DOHH2 (cell line): ENCODE measurements around the gene B3GAT2.

ENCODE experiments used
- H3F3A ChIP-seq: fragments of 200-600 bp; sonication (generic), shearing (Covaris generic); 2 replicates; pipeline ENCODE4 v1.6.0; 2016; ENCODE audit warnings: antibody characterized with exemption, mild to moderate bottlenecking; ENCODE audit not compliant: control insufficient read depth, insufficient read depth
- H3K27ac ChIP-seq: fragments of 200-600 bp; sonication (generic); 2 replicates; pipeline ENCODE4 v1.5.1; 2014; ENCODE audit warnings: low read depth, mild to moderate bottlenecking, low read length, moderate library complexity
- H3K27me3 ChIP-seq: fragments of 200-600 bp; sonication (generic); 2 replicates; pipeline ENCODE4 v1.6.1; 2014; ENCODE audit warnings: mild to moderate bottlenecking, low read length, mixed read lengths; ENCODE audit not compliant: control insufficient read depth
- H3K36me3 ChIP-seq: fragments of 200-600 bp; sonication (generic); 2 replicates; pipeline ENCODE4 v1.6.1; 2014; ENCODE audit warnings: mild to moderate bottlenecking, low read length, moderate library complexity, mixed read lengths; ENCODE audit not compliant: control insufficient read depth
- H3K4me1 ChIP-seq: fragments of 200-600 bp; sonication (generic); 2 replicates; pipeline ENCODE4 v1.6.1; 2014; ENCODE audit warnings: mild to moderate bottlenecking, low read length, mixed read lengths; ENCODE audit not compliant: control insufficient read depth
- H3K4me2 ChIP-seq: fragments of 200-600 bp; sonication (generic); 2 replicates; pipeline ENCODE4 v1.6.0; 2014; ENCODE audit warnings: mild to moderate bottlenecking, low read length, moderate library complexity
- H3K4me3 ChIP-seq: fragments of 200-600 bp; sonication (generic); 2 replicates; pipeline ENCODE4 v1.5.1; 2014; ENCODE audit warnings: mild to moderate bottlenecking, low read length, mixed read lengths
- H3K79me2 ChIP-seq: fragments of 200-600 bp; sonication (generic); 2 replicates; pipeline ENCODE4 v1.6.1; 2014; ENCODE audit warnings: mild to moderate bottlenecking, low read length, mixed read lengths; ENCODE audit not compliant: control insufficient read depth
- H3K9me2 ChIP-seq: fragments of 200-600 bp; sonication (generic); replicated peaks from 2 replicates; pipeline ENCODE4 v1.6.1; 2014; ENCODE audit warnings: mild to moderate bottlenecking, low read length, mixed read lengths; ENCODE audit not compliant: control insufficient read depth
- H3K9me3 ChIP-seq: fragments of 200-600 bp; sonication (generic); 2 replicates; pipeline ENCODE4 v1.6.1; 2014; ENCODE audit warnings: antibody characterized with exemption, low read length, mixed read lengths; ENCODE audit not compliant: control insufficient read depth, insufficient read depth
- H4K20me1 ChIP-seq: fragments of 200-600 bp; sonication (generic); 2 replicates; pipeline ENCODE4 v1.6.0; 2014; ENCODE audit warnings: low read depth, mild to moderate bottlenecking, antibody characterized with exemption, low read length, moderate library complexity; ENCODE audit not compliant: control insufficient read depth, insufficient read depth
- EZH2phosphoT487 ChIP-seq: fragments of 200-600 bp; sonication (generic); IDR thresholded peaks from 2 replicates; pipeline ENCODE4 v1.6.1; 2017; ENCODE audit warnings: borderline replicate concordance, mild to moderate bottlenecking, antibody characterized with exemption, low read length, moderate library complexity, mixed read lengths
- TF ChIP-seq, protein P1 (sequence below): fragments of 200-600 bp; sonication (generic); IDR thresholded peaks from one replicate; pipeline ENCODE4 v1.5.1; 2014; ENCODE audit warnings: antibody characterized with exemption, mild to moderate bottlenecking, low read depth, low read length; ENCODE audit not compliant: poor library complexity, severe bottlenecking

B3GAT2 gene

DNA sequence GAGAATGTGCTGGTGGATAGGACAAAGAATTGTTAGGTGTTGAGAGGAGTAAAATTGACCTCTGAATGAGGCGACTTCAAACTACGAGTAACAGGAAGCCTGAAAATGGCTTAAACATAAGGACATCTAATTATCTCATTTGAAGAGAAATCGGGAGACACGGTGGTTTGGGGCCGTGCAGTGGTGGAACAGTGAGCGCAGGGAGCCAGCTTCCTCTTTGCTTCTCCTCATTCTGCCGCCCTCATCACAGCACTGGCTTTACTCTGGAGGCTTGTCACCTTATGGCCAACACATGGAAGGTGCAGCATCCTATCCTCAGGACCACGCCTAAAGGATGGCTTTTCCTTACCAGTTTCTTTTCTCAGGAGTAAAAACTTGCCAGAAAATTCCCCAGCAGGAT is 114.3 kb downstream of the B3GAT2 start:
- Histone ChIP-seq H3K27me3 (no peaks in the 10 kb centered on the region), H3K9me3 (peaks cover under 1% of the 10 kb centered on the region; the same call in 1 of the 2 replicates), H3K36me3 (no peaks in the 10 kb centered on the region), H3K4me2 (no peak overlapping the region), H3K4me1 (no peaks in the 10 kb centered on the region), H3K79me2 (no peaks in the 10 kb centered on the region), H3K9me2 (no peaks in the 10 kb centered on the region), H3K4me3 (no peak overlapping the region), H3F3A (no peaks in the 10 kb centered on the region), H4K20me1 (no peaks in the 10 kb centered on the region), H3K27ac (no peak overlapping the region)
- no peak for TF ChIP-seq EZH2phosphoT487
- TF ChIP-seq, protein P1, sequence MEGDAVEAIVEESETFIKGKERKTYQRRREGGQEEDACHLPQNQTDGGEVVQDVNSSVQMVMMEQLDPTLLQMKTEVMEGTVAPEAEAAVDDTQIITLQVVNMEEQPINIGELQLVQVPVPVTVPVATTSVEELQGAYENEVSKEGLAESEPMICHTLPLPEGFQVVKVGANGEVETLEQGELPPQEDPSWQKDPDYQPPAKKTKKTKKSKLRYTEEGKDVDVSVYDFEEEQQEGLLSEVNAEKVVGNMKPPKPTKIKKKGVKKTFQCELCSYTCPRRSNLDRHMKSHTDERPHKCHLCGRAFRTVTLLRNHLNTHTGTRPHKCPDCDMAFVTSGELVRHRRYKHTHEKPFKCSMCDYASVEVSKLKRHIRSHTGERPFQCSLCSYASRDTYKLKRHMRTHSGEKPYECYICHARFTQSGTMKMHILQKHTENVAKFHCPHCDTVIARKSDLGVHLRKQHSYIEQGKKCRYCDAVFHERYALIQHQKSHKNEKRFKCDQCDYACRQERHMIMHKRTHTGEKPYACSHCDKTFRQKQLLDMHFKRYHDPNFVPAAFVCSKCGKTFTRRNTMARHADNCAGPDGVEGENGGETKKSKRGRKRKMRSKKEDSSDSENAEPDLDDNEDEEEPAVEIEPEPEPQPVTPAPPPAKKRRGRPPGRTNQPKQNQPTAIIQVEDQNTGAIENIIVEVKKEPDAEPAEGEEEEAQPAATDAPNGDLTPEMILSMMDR = no peak

DNA sequence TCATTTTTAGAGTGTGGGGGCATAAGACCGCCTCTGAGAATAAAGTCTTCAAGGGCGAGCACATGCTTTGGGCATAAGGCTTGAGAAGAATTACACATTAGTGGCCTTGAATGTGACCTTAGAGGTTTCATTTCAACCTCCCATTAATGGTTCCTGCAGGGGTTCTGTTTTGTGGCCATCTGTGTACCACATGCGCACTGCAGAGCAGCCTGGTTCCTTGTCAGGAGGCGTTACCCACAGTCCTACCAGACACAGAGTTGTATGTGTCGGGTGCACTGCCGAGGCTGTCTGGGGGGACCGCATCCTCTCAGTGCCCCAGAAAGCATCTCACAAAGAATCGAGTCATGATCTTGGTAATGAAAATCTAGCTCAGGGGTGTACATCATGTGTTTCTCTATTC is 115.7 kb downstream of the B3GAT2 start:
- H3K4me2 ChIP-seq = no peak overlapping the region
- TF ChIP-seq, protein P1 = no peak
- no peak for TF ChIP-seq EZH2phosphoT487
- no peaks in the 10 kb centered on the region for H3F3A ChIP-seq
- H3K36me3 ChIP-seq = no peaks in the 10 kb centered on the region
- H3K27me3 ChIP-seq = no peaks in the 10 kb centered on the region
- no peaks in the 10 kb centered on the region for H3K9me2 ChIP-seq
- no peak overlapping the region for H3K4me3 ChIP-seq
- no peaks in the 10 kb centered on the region for H3K9me3 ChIP-seq
- H3K4me1 ChIP-seq = no peaks in the 10 kb centered on the region
- no peak overlapping the region for H3K27ac ChIP-seq
- H4K20me1 ChIP-seq = no peaks in the 10 kb centered on the region
- H3K79me2 ChIP-seq = no peaks in the 10 kb centered on the region

DNA sequence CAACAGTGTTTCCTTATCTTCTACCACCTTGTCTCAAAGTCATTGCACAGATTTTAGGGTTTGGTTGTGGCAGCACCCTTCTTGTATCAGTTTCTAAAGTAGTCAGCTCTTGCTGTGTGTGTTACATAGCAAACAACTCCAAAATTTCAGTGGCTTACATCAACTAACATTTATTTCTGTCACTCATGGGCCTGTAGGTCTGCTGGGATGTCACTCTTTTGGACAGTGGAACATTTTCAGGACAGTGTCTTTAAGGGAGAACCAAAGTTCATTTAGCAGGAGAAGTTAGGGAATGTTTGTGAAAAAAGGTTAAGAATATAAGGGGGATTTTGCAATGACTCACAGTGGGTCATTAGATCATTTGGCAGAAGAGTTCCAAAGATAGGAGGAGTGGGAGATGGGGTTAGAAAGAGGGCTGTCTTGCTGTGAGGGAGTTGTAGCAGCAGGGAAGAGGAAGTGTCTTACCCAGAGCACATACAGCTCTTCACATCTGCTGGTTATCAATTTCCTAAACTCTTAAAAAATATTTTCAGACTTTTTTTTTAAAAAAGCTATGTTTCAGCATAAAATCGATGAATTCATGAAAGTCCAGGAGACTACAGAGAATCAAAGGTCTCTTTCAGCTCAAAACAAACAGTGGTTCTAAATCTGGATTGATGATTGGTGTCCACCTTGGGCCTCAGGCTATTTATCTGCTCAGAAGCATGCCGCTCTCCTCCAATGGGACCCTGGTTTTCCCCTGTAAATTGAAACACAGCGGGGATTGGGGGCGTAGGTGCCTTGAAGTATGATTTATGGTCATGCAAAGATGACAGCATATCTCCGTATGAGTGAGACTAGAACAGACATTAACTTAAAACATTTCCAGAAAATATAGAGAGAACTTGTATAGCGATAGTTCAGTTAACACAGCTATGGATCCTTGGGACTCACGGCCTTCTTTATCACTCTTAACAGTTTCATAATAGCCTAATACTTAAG is 117.3 kb downstream of the B3GAT2 start:
- TF ChIP-seq, protein P1 = no peak
- TF ChIP-seq EZH2phosphoT487 = no peak
- Histone ChIP-seq H3K79me2 (no peaks in the 10 kb centered on the region), H3K4me1 (no peaks in the 10 kb centered on the region), H3K9me3 (no peaks in the 10 kb centered on the region), H3F3A (no peaks in the 10 kb centered on the region), H3K4me3 (no peak overlapping the region), H4K20me1 (no peaks in the 10 kb centered on the region), H3K4me2 (no peak overlapping the region), H3K9me2 (no peaks in the 10 kb centered on the region), H3K27ac (no peak overlapping the region), H3K36me3 (no peaks in the 10 kb centered on the region), H3K27me3 (no peaks in the 10 kb centered on the region)
